Parathyroid adenoma (tissue), 2 donors: Measurements from ENCODE around the gene MCL1.
A peak's percentile ranks its signal among the peaks of the same experiment; 100 is the strongest.

Source experiments
- H2AFZ ChIP-seq: fragments of 300-600 bp; sonication (generic); one replicate; pipeline ENCODE4 v1.7.0; 2017; ENCODE audit warnings: antibody characterized with exemption, mild to moderate bottlenecking
- H3K27ac ChIP-seq: fragments of 300-600 bp; sonication (generic); one replicate; pipeline ENCODE4 v1.7.0; 2017
- H3K27me3 ChIP-seq: fragments of 300-600 bp; sonication (generic); one replicate; pipeline ENCODE4 v1.7.0; 2017; ENCODE audit warnings: low read length; ENCODE audit not compliant: control insufficient read depth, insufficient read depth
- H3K36me3 ChIP-seq: fragments of 300-600 bp; sonication (generic); one replicate; pipeline ENCODE4 v1.7.0; 2017; ENCODE audit warnings: low read length; ENCODE audit not compliant: control insufficient read depth, insufficient read depth
- H3K4me1 ChIP-seq: fragments of 300-600 bp; sonication (generic); one replicate; pipeline ENCODE4 v1.7.0; 2017; ENCODE audit warnings: control low read depth
- H3K4me2 ChIP-seq: fragments of 300-600 bp; sonication (generic); one replicate; pipeline ENCODE4 v1.7.0; 2017; ENCODE audit warnings: low read length
- H3K4me3 ChIP-seq: fragments of 300-600 bp; sonication (generic); one replicate; pipeline ENCODE4 v1.7.0; 2017; ENCODE audit warnings: low read depth, low read length
- H3K79me2 ChIP-seq: fragments of 300-600 bp; sonication (generic); one replicate; pipeline ENCODE4 v1.7.0; 2017; ENCODE audit warnings: control low read depth
- H3K9ac ChIP-seq: fragments of 300-600 bp; sonication (generic); one replicate; pipeline ENCODE4 v1.7.0; 2017; ENCODE audit warnings: mild to moderate bottlenecking
- H3K9me3 ChIP-seq: fragments of 300-600 bp; sonication (generic); one replicate; pipeline ENCODE4 v1.7.0; 2017; ENCODE audit warnings: low read length; ENCODE audit not compliant: control insufficient read depth
- CTCF ChIP-seq: fragments of 300-600 bp; sonication (generic); IDR thresholded peaks from one replicate; pipeline ENCODE4 v1.7.0; 2017; ENCODE audit warnings: antibody characterized with exemption, mild to moderate bottlenecking
- donor health status: primary hyperparathyroidism.

The MCL1 gene

DNA sequence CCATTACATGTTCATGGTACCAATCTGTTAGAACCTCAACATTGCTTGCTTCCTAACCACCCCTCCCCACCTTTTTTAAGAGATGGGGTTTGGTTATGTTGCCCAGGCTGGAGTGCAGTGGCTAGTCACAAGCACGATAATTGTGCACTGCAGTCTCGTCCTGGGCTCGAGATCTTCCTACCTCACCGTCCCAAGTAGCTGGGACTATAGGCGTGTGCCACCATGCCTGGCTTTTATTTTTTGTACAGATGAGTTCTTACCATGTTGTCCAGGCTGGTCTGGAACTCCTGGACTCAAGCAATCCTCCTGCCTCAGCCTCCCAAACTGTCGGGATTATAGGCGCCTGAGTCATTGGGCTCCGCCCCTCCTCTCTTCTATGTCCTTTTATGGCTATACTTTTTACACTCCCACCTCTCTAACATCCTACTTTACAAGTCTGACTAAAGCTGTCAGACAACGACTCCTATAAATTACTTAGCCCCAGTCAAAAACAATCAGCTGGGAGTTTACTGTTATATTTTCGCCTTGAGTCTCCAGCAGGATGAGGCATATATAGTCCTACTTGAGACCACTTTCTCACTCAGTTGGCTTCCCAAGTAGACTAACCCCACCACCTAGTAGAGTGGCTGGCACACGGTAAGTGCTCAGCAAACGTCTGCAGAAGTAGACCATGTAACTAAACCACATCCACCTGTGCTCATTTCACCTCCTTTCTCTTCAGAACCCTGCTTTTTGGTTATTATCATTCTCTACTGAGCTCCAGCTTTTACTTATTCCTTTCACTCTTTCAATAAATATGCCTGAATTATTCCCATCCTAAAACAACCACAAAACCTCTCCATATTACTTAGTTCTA is 36.2 kb upstream of the MCL1 start:
- Histone ChIP-seq H3K36me3 (no peaks in the 10 kb centered on the region), H2AFZ (no peak overlapping the region), H3K4me3 (no peak overlapping the region), H3K27ac (no peak overlapping the region), H3K79me2 (no peaks in the 10 kb centered on the region), H3K4me2 (no peak overlapping the region), H3K27me3 (no peaks in the 10 kb centered on the region), H3K9me3 (no peaks in the 10 kb centered on the region), H3K9ac (no peak overlapping the region), H3K4me1 (no peaks in the 10 kb centered on the region)
- TF ChIP-seq CTCF, result no peak

- Histone ChIP-seq H3K4me1 (no peaks in the 10 kb centered on the region), H3K9ac (no peak overlapping the region)
- no peak for TF ChIP-seq CTCF
These were observed 33.9 kb upstream of the MCL1 start for GRCh38 chr1:150613061-150613920.

DNA sequence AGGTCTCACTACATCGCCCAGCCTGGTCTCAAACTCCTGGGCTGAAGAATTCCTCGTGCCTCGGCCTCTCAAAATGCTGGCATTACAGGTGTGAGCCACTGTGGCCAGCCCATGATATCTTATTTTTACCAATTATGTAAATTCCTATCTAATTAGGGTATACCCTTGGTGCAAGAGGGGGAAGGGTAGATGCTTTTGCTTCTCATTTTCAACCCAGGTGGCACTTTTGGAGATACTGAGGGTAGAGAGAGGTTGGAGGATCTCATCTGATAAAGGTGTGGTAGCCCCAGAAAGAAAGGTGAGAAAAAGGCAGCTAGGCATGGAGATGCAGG is 32.6 kb upstream of the MCL1 start:
- no peak for TF ChIP-seq CTCF
- H3K79me2 ChIP-seq, result no peaks in the 10 kb centered on the region
- H3K4me1 ChIP-seq, result no peaks in the 10 kb centered on the region
- H3K9me3 ChIP-seq, result no peaks in the 10 kb centered on the region
- peak overlapping the region; percentile 74 for H3K27ac ChIP-seq
- H3K4me3 ChIP-seq, result no peak overlapping the region
- no peak overlapping the region for H2AFZ ChIP-seq
- H3K36me3 ChIP-seq, result no peaks in the 10 kb centered on the region
- no peaks in the 10 kb centered on the region for H3K27me3 ChIP-seq
- H3K9ac ChIP-seq, result no peak overlapping the region
- H3K4me2 ChIP-seq, result no peak overlapping the region

More at GRCh38 chr1:150613061-150613920, 33.9 kb upstream of the MCL1 start:
- H3K27ac ChIP-seq, result peak overlapping the region; percentile 72
- H3K27me3 ChIP-seq, result no peaks in the 10 kb centered on the region
- H3K9me3 ChIP-seq, result no peaks in the 10 kb centered on the region
- no peak overlapping the region for H2AFZ ChIP-seq
- H3K4me3 ChIP-seq, result no peak overlapping the region
- H3K79me2 ChIP-seq, result no peaks in the 10 kb centered on the region
- no peak overlapping the region for H3K4me2 ChIP-seq
- H3K36me3 ChIP-seq, result no peaks in the 10 kb centered on the region

DNA sequence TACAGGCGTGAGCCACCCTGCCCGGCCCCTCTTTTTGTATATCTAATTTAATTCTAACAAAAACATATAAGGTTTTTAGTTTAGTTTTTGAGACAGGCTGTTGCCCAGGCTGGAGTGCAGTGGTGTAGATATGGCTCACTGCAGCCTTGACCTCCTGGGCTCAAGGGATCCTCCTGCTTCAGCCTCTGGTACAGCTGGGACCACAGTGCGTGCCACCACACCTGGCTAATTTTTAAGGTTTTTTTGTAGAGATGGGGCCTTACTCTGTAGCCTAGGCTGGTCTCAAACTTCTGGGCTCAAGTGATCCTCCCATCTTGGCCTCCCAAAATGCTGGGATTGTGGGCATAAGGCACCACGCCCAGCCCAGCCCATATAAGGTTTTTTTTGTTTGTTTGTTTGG is 31.2 kb upstream of the MCL1 start:
- no peak for TF ChIP-seq CTCF
- Histone ChIP-seq H3K27ac (peak overlapping the region; percentile 74), H3K9me3 (no peaks in the 10 kb centered on the region), H3K9ac (no peak overlapping the region), H3K4me1 (no peaks in the 10 kb centered on the region), H3K4me2 (no peak overlapping the region), H3K4me3 (no peak overlapping the region), H3K79me2 (no peaks in the 10 kb centered on the region), H3K27me3 (no peaks in the 10 kb centered on the region), H3K36me3 (no peaks in the 10 kb centered on the region), H2AFZ (no peak overlapping the region)
